ENCODE results near the gene AFAP1L1.

Gene AFAP1L1

GRCh38 chr5:149257889-149258705, 13.6 kb upstream of the AFAP1L1 start:
- in situ Hi-C loops (cut with MboI; ENCODE audit: low sequenced_read_pairs), result loop anchor here (25.0 kb wide), 1 partner anchor 521 kb away; no protein-coding TSS in a partner anchor

- in situ Hi-C loops (cut with MboI; ENCODE audit: low sequenced_read_pairs), result loop anchor here (25.0 kb wide), 1 partner anchor 523 kb away; no protein-coding TSS in a partner anchor
Measured at GRCh38 chr5:149260761-149261160, 10.9 kb upstream of the AFAP1L1 start.

DNA sequence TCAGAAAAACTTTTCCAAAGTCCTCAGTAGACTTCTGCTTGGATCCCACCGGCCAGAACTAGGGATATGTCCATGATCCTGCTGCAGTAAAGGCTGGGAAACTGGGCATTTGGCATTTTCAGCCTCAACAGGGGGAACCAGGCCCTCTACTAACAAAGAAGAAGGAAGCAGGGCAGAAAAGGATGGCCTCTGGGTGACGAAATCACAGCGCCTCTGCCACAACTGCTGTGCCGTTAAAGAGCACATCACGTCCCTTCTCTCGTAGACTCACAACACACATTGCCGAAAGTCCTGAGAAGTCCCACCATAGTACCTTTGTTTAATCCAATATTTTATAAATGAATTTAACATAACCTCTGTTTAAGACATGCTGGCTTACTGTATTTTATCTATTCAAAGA, 10.4 kb upstream of the AFAP1L1 start:
- in situ Hi-C loops (cut with MboI; ENCODE audit: low sequenced_read_pairs), result loop anchor here (25.0 kb wide), 1 partner anchor 524 kb away; no protein-coding TSS in a partner anchor

GRCh38 chr5:149262315-149262714, 9.3 kb upstream of the AFAP1L1 start:
- in situ Hi-C loops (cut with MboI; ENCODE audit: low sequenced_read_pairs), result loop anchor here (25.0 kb wide), 1 partner anchor 525 kb away; no protein-coding TSS in a partner anchor

DNA sequence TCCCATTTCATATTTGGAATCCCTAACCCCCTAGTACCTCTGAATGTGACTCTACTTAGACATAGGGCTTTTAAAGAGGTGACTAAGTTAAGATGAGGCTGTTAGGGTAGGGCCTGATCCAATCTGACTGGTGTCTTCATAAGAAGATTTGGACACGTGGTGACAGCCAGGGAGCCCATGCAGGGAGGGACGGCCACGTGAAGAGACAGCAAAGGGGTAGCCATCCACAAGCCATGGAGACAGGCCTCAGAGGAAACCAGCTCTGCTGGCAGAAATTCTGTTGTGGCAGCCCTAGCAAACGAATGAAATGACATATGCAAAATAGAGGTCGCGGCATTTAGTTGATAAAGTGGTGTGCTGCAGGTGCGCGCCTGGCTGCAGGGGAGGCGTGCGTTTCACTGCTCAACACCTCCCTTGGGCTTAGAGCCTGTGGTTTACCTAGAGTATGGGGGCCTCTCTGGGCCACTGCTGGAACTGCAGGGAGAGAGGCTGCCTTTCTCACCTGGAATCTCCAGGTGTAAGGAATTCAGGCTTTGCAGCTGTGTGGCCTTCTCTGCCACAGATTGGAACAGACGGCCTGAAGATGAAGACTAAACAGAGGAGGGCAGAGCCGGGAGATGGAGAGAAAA, 7.1 kb upstream of the AFAP1L1 start:
- in situ Hi-C loops (cut with MboI; ENCODE audit: low sequenced_read_pairs), result loop anchor here (25.0 kb wide), 1 partner anchor 527 kb away; no protein-coding TSS in a partner anchor

DNA sequence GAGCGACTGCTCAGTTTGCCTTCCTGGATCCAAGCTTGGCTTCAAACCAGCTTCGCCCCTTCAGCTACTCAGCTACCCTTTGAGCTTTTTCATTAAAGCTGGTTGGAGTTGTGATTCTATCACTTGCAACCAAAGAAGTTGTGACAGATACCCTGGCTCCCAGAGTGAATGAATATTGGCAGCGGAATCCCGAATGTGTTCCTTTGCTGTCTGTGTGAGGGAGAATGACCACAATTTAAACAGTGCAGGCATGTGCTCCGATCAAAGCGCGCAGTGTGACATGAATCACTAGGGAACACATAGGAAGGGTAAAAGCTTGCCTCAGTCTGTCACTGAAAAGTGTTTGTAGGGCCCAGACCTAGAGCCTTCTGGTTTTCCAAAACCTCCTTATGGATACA, 6.6 kb upstream of the AFAP1L1 start:
- in situ Hi-C loops (cut with MboI; ENCODE audit: low sequenced_read_pairs), result loop anchor here (25.0 kb wide), 1 partner anchor 528 kb away; no protein-coding TSS in a partner anchor

- in situ Hi-C loops (cut with MboI; ENCODE audit: low sequenced_read_pairs), result loop anchor here (25.0 kb wide), 1 partner anchor 528 kb away; no protein-coding TSS in a partner anchor
Measured at GRCh38 chr5:149265597-149265996, 6.1 kb upstream of the AFAP1L1 start.

- in situ Hi-C loops (cut with MboI; ENCODE audit: low sequenced_read_pairs), result loop anchor here (25.0 kb wide), 1 partner anchor 530 kb away; no protein-coding TSS in a partner anchor
Measured at GRCh38 chr5:149267241-149267973, 4.3 kb upstream of the AFAP1L1 start.

GRCh38 chr5:149268928-149269557, 2.6 kb upstream of the AFAP1L1 start:
- in situ Hi-C loops (cut with MboI; ENCODE audit: low sequenced_read_pairs), result loop anchor here (25.0 kb wide), 1 partner anchor 532 kb away; no protein-coding TSS in a partner anchor

GRCh38 chr5:149271195-149271715, 404 bp upstream of the AFAP1L1 start:
- in situ Hi-C loops (cut with MboI; ENCODE audit: low sequenced_read_pairs), result loop anchor here (25.0 kb wide), 1 partner anchor 534 kb away; no protein-coding TSS in a partner anchor

- in situ Hi-C loops (cut with MboI; ENCODE audit: low sequenced_read_pairs), result loop anchor here (25.0 kb wide), 1 partner anchor 535 kb away; no protein-coding TSS in a partner anchor
Measured at GRCh38 chr5:149272781-149273180, 1.1 kb downstream of the AFAP1L1 start.

GRCh38 chr5:149273237-149273636, 1.6 kb downstream of the AFAP1L1 start:
- in situ Hi-C loops (cut with MboI; ENCODE audit: low sequenced_read_pairs), result loop anchor here (25.0 kb wide), 1 partner anchor 536 kb away; no protein-coding TSS in a partner anchor

- in situ Hi-C loops (cut with MboI; ENCODE audit: low sequenced_read_pairs), result loop anchor here (25.0 kb wide), 1 partner anchor 537 kb away; no protein-coding TSS in a partner anchor
Measured at GRCh38 chr5:149273950-149274349, 2.3 kb downstream of the AFAP1L1 start.

DNA sequence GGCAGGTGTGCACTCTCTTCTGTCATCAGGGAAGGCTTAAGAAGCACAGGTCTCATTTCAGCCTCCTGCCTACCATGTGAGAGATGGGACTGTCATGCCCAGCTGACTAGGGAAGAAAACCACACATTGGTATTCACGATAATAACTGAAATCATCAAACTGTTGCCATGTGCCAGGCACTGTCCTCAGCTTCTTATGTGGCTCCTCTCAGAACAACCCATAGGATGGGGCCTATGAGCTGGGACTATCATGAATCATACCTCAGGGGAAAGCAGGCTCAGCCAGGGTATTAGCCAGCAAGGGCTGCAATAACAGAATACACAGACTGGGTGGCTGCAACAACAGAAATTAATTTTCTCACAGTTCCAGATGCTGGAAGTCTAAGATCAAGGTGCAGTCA, 3.3 kb downstream of the AFAP1L1 start:
- in situ Hi-C loops (cut with MboI; ENCODE audit: low sequenced_read_pairs), result loop anchor here (25.0 kb wide), 1 partner anchor 538 kb away; no protein-coding TSS in a partner anchor

GRCh38 chr5:149277801-149278200, 6.1 kb downstream of the AFAP1L1 start:
- in situ Hi-C loops (cut with MboI; ENCODE audit: low sequenced_read_pairs), result no loop called here

- in situ Hi-C loops (cut with MboI; ENCODE audit: low sequenced_read_pairs), result no loop called here
Measured at GRCh38 chr5:149278451-149279210, 7.0 kb downstream of the AFAP1L1 start.

DNA sequence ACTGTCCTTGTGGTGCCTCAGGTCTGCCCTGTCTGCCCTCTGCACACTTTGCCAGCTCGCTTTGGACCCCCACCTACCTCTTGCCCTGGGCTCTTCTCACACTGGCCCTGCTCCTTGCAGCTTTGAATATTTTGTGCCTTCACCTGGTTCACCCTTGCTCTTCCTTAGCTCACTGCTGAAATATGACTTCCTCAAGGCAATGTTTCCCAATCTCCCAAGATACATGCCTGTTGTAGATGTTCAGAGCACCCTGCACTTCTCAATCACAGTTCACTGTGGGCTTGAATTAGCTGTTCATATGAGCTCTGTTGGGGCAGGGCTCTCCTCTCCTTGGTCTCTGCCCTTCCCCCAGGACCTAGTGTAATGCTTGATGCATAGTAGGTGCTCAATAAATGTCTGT, 8.0 kb downstream of the AFAP1L1 start:
- in situ Hi-C loops (cut with MboI; ENCODE audit: low sequenced_read_pairs), result no loop called here

DNA sequence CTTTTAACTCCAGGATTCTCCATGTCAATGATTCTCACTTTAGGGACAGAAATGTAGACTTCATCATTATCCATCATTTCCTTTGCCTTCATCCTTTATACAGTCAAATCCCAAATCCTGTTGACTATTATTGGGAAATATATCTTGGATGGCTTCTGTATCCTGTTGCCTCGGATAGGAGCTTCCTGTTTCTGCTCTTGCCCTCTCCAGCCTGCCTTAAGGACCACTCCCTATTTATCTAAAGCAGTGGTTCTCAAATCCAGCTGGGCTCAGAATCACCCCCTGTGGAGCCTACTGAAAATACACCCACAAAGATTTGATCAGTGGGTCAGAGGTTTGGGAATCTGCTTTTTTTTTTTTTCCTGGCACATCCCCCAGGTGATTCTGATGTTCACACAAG, 8.5 kb downstream of the AFAP1L1 start:
- in situ Hi-C loops (cut with MboI; ENCODE audit: low sequenced_read_pairs), result no loop called here

DNA sequence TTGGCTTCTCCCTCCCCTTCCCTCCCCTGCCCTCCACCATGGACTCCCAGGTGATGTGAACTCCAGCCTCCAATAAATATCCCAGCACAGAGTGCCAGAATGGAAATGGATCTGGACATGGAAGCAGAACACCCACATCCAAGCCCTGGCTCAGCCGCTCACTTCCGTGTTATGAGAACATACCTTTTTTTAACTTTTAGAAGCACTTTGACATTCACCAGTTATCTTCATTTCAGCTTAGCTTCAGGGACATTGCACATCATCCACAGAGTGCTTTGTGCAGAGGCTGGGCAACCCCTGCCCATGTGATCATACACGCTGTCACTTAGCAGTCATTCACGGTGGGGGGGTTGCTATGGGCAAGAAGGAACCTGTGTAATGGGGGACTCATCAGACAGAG, 9.1 kb downstream of the AFAP1L1 start:
- in situ Hi-C loops (cut with MboI; ENCODE audit: low sequenced_read_pairs), result no loop called here

All from hTERT RPE-1 (cell line).